ENCODE results near the gene FGF19. TPM values are rescaled to one million over a fixed set of nuclear protein-coding genes. Genes with fewer than 3 reads are reported as not detected.
"Not testable (repeated sequence)": the region's sequence is repeated elsewhere in the genome, so short reads cannot be mapped to it uniquely, and the experiment has no call there.

Gene FGF19
- polyA plus RNA-seq, 1 donor from 2014 or later: 4.6 TPM

DNA sequence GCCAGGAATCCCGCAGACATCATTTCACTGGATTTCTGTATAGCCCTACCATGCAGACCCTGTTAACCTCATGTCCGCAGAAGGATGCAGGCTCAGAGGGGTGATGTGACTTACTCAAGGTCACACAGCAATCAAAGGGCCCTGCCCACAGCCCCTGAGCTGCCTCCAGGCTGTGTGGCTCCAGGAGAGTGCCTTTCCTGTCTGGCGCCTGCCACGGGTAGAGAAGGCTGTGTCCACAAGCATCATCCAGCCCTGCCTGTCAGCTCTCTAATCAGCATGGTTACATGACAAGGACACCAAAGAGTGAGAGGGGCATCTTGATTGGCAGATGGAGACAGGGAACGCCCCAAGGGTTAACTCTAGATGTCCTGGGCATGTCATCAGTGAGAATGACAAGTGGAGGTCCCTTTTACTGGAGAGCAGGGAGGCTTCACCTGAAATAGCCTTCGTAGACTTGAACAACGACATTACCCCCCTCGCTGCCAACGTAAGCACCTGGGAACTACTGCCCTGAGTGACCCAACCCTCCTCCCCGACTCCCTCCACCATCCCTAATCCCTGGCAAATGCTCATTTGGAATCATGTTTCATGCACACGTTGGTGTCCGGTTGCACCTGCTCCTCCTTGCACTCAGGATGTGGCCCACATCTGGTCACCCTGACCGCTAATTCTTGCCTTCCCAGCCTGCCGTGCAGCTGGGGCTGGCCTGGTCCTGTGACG lies 6.9 kb downstream of the FGF19 start:
- Histone ChIP-seq H3K36me3 (ENCODE audit: insufficient read depth, low read length) (no peaks in the 10 kb centered on the region), H3K9ac (ENCODE audit: low read length) (no peak overlapping the region), H2AFZ (ENCODE audit: low read depth, low read length) (no peak overlapping the region), H3K4me2 (ENCODE audit: low read length) (no peak overlapping the region), H3K9me3 (ENCODE audit: low read length) (no peaks in the 10 kb centered on the region), H3K27ac (ENCODE audit: low read length) (no peak overlapping the region), H3K9me2 (ENCODE audit: insufficient read depth, low read length) (no peaks in the 10 kb centered on the region), H3K4me3 (ENCODE audit: low read length) (no peak overlapping the region), H4K20me1 (ENCODE audit: insufficient read depth) (no peaks in the 10 kb centered on the region), H3K79me2 (replicated peaks; ENCODE audit: insufficient read depth, low read length) (peaks cover 20% of the 10 kb centered on the region), H3F3A (ENCODE audit: insufficient read depth, low read length, poor library complexity, severe bottlenecking) (no peaks in the 10 kb centered on the region), H3K27me3 (ENCODE audit: insufficient read depth, low read depth, low read length) (peaks cover 5% of the 10 kb centered on the region)
- TF ChIP-seq, protein P1, sequence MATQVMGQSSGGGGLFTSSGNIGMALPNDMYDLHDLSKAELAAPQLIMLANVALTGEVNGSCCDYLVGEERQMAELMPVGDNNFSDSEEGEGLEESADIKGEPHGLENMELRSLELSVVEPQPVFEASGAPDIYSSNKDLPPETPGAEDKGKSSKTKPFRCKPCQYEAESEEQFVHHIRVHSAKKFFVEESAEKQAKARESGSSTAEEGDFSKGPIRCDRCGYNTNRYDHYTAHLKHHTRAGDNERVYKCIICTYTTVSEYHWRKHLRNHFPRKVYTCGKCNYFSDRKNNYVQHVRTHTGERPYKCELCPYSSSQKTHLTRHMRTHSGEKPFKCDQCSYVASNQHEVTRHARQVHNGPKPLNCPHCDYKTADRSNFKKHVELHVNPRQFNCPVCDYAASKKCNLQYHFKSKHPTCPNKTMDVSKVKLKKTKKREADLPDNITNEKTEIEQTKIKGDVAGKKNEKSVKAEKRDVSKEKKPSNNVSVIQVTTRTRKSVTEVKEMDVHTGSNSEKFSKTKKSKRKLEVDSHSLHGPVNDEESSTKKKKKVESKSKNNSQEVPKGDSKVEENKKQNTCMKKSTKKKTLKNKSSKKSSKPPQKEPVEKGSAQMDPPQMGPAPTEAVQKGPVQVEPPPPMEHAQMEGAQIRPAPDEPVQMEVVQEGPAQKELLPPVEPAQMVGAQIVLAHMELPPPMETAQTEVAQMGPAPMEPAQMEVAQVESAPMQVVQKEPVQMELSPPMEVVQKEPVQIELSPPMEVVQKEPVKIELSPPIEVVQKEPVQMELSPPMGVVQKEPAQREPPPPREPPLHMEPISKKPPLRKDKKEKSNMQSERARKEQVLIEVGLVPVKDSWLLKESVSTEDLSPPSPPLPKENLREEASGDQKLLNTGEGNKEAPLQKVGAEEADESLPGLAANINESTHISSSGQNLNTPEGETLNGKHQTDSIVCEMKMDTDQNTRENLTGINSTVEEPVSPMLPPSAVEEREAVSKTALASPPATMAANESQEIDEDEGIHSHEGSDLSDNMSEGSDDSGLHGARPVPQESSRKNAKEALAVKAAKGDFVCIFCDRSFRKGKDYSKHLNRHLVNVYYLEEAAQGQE (IDR thresholded peaks at IDR 0.05; ENCODE audit: borderline replicate concordance): no peak
- TF ChIP-seq EZH2 (IDR thresholded peaks at IDR 0.05; ENCODE audit: borderline replicate concordance, insufficient read depth, low read length, poor library complexity, severe bottlenecking): no peak
- no peak for TF ChIP-seq RAD21 (conservative IDR thresholded peaks at IDR 0.05)
- TF ChIP-seq, protein P2, sequence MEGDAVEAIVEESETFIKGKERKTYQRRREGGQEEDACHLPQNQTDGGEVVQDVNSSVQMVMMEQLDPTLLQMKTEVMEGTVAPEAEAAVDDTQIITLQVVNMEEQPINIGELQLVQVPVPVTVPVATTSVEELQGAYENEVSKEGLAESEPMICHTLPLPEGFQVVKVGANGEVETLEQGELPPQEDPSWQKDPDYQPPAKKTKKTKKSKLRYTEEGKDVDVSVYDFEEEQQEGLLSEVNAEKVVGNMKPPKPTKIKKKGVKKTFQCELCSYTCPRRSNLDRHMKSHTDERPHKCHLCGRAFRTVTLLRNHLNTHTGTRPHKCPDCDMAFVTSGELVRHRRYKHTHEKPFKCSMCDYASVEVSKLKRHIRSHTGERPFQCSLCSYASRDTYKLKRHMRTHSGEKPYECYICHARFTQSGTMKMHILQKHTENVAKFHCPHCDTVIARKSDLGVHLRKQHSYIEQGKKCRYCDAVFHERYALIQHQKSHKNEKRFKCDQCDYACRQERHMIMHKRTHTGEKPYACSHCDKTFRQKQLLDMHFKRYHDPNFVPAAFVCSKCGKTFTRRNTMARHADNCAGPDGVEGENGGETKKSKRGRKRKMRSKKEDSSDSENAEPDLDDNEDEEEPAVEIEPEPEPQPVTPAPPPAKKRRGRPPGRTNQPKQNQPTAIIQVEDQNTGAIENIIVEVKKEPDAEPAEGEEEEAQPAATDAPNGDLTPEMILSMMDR (IDR thresholded peaks at IDR 0.05; ENCODE audit: poor library complexity, severe bottlenecking): no peak
- TF ChIP-seq TAF1 (IDR thresholded peaks at IDR 0.05; ENCODE audit: low read depth): no peak
- no peak for TF ChIP-seq POLR2AphosphoS5 (IDR thresholded peaks at IDR 0.05)
- no peak for TF ChIP-seq SMC3 (conservative IDR thresholded peaks at IDR 0.05; ENCODE audit: poor library complexity)
- TF ChIP-seq MXI1 (conservative IDR thresholded peaks at IDR 0.05; ENCODE audit: poor library complexity, severe bottlenecking): no peak
- TF ChIP-seq EP300 (conservative IDR thresholded peaks at IDR 0.05; ENCODE audit: poor library complexity, severe bottlenecking): no peak

DNA sequence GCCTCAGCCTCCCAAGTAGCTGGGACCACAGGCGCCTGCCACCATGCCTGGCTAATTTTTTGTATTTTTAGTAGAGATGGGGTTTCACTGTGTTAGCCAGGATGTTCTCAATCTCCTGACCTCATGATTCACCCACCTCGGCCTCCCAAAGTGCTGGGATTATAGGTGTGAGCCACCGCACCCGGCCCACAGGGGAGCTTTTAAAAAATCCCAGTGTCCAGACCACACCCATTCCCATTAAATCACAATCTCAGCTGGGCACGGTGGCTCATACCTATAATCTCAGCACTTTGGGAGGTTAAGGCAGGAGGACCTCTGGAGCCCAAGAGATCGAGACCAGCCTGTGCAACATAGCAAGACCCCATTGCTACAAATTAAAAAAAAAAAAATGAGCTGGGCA lies 7.8 kb downstream of the FGF19 start:
- H3K4me3 ChIP-seq (ENCODE audit: low read length); H3K27me3 ChIP-seq (ENCODE audit: insufficient read depth, low read depth, low read length); H2AFZ ChIP-seq (ENCODE audit: low read depth, low read length); H3K9me3 ChIP-seq (ENCODE audit: low read length); H3K27ac ChIP-seq (ENCODE audit: low read length); H3K9me2 ChIP-seq (ENCODE audit: insufficient read depth, low read length); H3K9ac ChIP-seq (ENCODE audit: low read length); H4K20me1 ChIP-seq (ENCODE audit: insufficient read depth); H3K4me2 ChIP-seq (ENCODE audit: low read length); H3F3A ChIP-seq (ENCODE audit: insufficient read depth, low read length, poor library complexity, severe bottlenecking); H3K36me3 ChIP-seq (ENCODE audit: insufficient read depth, low read length): not testable (repeated sequence)
- H3K79me2 ChIP-seq (replicated peaks; ENCODE audit: insufficient read depth, low read length): peaks cover 11% of the 10 kb centered on the region
